LNCAP (cell line): ENCODE measurements around the gene MSMB.

Source experiments
- TF ChIP-seq, protein P1 (sequence below): fragments of 450-650 bp; IDR thresholded peaks from 2 replicates; pipeline ENCODE4 v1.5.1; 2017; ENCODE audit warnings: mild to moderate bottlenecking

The MSMB gene

DNA sequence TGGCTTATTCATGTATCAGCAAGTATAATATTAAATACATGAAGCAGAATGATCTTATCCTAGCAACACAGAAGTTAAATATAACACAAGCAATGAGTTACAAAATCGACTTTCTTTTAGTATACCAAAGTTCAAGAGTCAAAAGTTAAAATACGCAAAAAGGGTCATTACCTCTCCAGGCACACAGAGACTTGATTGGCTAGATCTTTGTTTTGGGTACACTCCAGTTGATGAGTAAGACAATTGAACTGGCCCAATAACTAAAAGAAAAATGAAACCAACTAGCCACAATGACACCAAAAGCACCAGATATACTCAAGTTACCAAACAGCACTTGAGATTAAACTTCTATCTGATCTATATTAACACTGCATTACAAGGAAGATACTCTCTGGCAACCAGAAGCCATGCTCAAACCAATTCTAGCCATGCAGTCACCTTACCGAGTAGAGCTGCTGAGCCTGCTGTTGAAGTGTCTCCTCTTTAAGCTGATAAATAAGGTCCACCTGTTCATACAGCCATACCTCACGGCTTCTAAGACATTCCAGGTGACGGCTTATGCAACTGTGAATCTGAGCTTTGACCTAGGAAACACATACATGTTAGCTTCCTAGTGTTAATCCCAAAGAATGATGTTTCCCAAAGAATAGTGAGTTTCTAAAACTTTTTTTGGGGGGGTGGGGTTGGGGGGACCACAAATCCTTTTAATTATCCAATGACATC lies 31.2 kb downstream of the MSMB start:
- TF ChIP-seq, protein P1, sequence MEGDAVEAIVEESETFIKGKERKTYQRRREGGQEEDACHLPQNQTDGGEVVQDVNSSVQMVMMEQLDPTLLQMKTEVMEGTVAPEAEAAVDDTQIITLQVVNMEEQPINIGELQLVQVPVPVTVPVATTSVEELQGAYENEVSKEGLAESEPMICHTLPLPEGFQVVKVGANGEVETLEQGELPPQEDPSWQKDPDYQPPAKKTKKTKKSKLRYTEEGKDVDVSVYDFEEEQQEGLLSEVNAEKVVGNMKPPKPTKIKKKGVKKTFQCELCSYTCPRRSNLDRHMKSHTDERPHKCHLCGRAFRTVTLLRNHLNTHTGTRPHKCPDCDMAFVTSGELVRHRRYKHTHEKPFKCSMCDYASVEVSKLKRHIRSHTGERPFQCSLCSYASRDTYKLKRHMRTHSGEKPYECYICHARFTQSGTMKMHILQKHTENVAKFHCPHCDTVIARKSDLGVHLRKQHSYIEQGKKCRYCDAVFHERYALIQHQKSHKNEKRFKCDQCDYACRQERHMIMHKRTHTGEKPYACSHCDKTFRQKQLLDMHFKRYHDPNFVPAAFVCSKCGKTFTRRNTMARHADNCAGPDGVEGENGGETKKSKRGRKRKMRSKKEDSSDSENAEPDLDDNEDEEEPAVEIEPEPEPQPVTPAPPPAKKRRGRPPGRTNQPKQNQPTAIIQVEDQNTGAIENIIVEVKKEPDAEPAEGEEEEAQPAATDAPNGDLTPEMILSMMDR: no peak

DNA sequence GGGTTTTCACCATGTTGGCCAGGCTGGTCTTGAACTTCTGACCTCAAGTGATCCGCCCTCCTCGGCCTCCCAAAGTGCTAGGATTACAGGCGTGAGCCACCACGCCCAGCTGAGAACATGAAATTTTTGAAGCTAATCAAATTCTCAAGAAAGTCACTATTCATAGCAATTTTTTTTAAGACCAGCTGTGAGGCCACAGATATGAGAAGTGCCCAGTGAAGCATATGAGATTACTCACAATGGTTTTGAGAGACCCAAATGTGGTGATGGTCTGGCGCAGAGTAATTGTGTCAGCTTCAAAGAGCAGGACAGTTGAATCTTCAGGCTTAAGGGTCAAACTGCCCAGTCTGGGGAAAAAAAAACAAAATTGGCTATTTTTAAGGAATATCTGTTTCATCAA lies 31.9 kb downstream of the MSMB start:
- TF ChIP-seq, protein P1: no peak

DNA sequence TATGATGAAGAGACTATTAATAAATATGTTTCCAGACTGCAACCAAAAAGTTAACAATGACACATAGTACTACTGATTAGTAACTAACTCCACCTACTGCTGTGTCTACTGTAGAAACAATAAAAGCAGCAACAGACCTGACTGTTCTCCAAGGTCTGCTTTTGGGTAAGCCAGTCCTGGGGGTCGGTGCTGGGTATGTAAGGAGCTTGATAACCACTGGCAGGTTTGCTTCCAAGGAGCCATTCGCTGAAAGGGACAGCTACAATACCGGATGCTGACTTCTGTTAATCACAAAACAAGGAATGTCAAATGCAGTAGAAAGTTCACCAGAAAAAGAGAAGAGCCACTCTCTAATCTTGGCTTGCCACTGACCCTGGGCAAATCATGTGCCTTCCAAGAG lies 33.3 kb downstream of the MSMB start:
- TF ChIP-seq, protein P1: no peak

DNA sequence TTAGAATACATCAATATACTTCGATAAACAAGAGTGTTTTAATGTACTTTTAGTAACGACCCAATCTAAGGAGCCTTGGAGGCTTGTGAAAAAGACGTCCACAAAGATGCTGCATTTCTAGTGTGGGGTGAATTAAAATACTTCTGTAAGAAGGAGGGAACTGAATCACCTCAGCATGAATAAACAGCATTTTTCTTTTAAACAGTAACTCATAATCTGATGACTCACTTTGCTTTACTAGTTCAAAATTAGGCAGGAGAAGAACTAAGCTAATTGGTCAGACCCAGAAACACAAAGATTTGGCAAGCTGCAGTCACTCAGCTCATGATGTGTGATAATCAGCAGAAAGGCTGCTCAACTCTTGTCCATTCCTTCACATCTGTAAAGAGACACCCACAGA lies 39.9 kb downstream of the MSMB start:
- TF ChIP-seq, protein P1: no peak

DNA sequence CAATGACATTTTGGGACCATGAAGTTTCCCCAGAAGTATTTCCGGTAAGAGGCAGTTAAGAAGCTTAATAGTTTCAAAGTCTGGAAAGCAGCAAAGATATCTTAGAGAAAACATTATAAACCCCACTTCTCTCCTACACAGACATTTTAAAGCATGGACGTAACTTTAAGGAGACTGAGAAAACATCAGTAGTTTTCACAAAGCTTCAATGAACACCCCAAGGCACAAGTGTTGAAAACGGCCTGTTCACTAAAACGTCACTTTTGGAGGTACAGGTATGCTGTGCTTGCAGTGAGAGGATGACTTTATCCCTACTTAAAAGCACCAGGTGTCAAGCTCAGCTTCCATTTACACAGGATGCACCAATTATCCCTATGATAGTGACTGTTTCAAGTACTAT lies 40.7 kb downstream of the MSMB start:
- TF ChIP-seq, protein P1: no peak

DNA sequence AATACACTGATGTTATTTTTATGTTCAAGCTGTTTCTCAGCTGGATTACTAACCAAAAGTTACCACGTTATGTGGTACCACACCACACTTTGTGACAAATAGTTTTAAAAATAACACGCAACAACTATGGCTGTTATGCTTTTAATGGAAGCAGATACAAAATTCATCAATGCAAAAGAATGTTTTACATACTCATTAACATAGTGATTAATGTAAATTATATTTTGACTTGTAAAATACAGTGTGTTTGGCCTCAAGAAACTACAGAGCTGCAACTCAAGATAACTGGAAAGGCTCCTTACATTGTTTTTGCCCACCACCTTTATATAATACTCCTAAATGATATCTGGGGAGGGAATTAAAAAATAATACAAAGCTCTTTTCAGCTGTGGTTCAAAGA lies 41.1 kb downstream of the MSMB start:
- TF ChIP-seq, protein P1: no peak

DNA sequence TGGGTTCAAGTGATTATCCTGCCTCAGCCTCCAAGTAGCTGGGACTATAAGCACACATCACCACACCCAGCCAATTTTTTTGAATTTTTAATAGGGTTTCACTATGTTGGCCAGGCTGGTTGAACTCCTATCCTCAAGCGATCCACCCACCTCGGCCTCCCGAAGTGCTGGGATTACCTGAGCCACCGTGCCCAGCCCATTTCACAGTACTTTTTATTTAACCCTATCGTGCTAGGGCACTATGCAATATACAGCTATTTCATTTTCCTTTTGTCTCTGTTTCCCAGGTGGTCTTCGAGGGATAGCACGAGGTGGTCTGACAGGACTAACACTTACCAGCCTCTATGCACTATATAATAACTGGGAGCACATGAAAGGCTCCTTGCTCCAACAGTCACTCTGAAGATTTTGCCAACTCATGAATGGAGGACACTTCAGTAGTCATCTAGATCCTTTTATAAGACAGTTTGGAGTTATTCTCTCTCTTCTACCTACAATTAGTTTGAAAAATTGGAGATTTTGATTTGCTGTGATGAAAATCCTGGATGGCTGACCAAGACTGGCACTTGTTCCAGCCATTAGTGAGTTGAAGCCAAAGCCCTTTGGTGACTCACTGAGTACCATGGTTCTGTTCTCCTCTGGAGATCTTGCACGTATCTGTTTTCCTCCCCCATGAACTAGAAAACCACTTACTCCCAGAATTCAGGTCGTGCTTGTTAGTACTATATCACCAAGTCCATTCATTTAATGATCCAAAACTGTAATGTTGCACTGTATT lies 43.0 kb downstream of the MSMB start:
- TF ChIP-seq, protein P1: no peak
